HG03103 (cell line): ENCODE results near the gene NOXA1.
"Not testable (repeated sequence)": the region's sequence is repeated elsewhere in the genome, so short reads cannot be mapped to it uniquely, and the experiment has no call there.

Experiments
- ATAC-seq: cut with Tn5 transposase; IDR thresholded peaks from one replicate; pipeline ENCODE4 v1.9.1; 2021; ENCODE audit warnings: low read depth; ENCODE audit not compliant: unreplicated experiment

Gene NOXA1

GRCh38 chr9:137437691-137438590 is 14.7 kb downstream of the NOXA1 start:
- ATAC-seq: no peak

GRCh38 chr9:137438591-137439157 is 15.5 kb downstream of the NOXA1 start:
- no peak for ATAC-seq

- no peak for ATAC-seq
These were observed 16.0 kb downstream of the NOXA1 start for GRCh38 chr9:137439158-137439714.

GRCh38 chr9:137441289-137441934 is 18.2 kb downstream of the NOXA1 start, which contains the start of gene ENTPD8:
ENTPD8 (minus strand) TSS chr9:137441357; CDS start chr9:137438285, 3,072 bp downstream.
- ATAC-seq: no peak

GRCh38 chr9:137441935-137442321 is 18.7 kb downstream of the NOXA1 start:
- ATAC-seq: no peak

- ATAC-seq: no peak
These were observed 21.1 kb downstream of the NOXA1 start for GRCh38 chr9:137444106-137444790.

GRCh38 chr9:137445275-137445807 is 22.1 kb downstream of the NOXA1 start:
- ATAC-seq: no peak

- ATAC-seq: no peak
These were observed 22.8 kb downstream of the NOXA1 start for GRCh38 chr9:137445930-137446431.

- ATAC-seq: no peak
These were observed 23.8 kb downstream of the NOXA1 start for GRCh38 chr9:137446851-137447471.

GRCh38 chr9:137447722-137448601 is 24.8 kb downstream of the NOXA1 start:
- no peak for ATAC-seq

- ATAC-seq: no peak
These were observed 25.4 kb downstream of the NOXA1 start for GRCh38 chr9:137448602-137448962.

GRCh38 chr9:137449081-137449844 is 26.1 kb downstream of the NOXA1 start:
- ATAC-seq: no peak

GRCh38 chr9:137449931-137450538 is 26.8 kb downstream of the NOXA1 start:
- ATAC-seq: no peak

- not testable (repeated sequence) for ATAC-seq
These were observed 27.5 kb downstream of the NOXA1 start for GRCh38 chr9:137450539-137451222.

GRCh38 chr9:137451264-137452005 is 28.2 kb downstream of the NOXA1 start:
- not testable (repeated sequence) for ATAC-seq

GRCh38 chr9:137452006-137452760 is 29.0 kb downstream of the NOXA1 start:
- no peak for ATAC-seq
